ENCODE measurements around the gene UBB. TPM values are rescaled to one million over a fixed set of nuclear protein-coding genes. Genes with fewer than 3 reads are reported as not detected.
A peak's percentile ranks its signal among the peaks of the same experiment; 100 is the strongest.

Gene UBB
- total RNA-seq, 2 donors from 2014 or later, result 520 to 686 TPM

GRCh38 chr17:16374146-16374938 is 6.5 kb upstream of the UBB start:
- H3K4me3 ChIP-seq, result no peak overlapping the region
- DNase-seq (ENCODE audit: low spot score) (peak; percentile 31), ATAC-seq (ENCODE audit: insufficient number of reproducible peaks, low FRiP score, low read depth) (peak; percentile 95)
- H3K9me3 ChIP-seq, result no peaks in the 10 kb centered on the region
- no peak for TF ChIP-seq CTCF (IDR thresholded peaks at IDR 0.05)
- no peaks in the 10 kb centered on the region for H3K36me3 ChIP-seq
- H3K27ac ChIP-seq, result no peak overlapping the region
- H3K4me1 ChIP-seq (ENCODE audit: control insufficient read depth in 1 of 2, low read depth in 2 of 2), result peaks cover 10 to 12% of the 10 kb centered on the region in 2 donors
- H3K27me3 ChIP-seq (replicated peaks; ENCODE audit: insufficient read depth), result no peaks in the 10 kb centered on the region

GRCh38 chr17:16377941-16378341 is 3.0 kb upstream of the UBB start:
- Histone ChIP-seq H3K4me3 (no peak overlapping the region), H3K36me3 (peaks cover 6% of the 10 kb centered on the region), H3K27ac (peak overlapping the region in 1 of 2 donors; percentile 68), H3K27me3 (replicated peaks; ENCODE audit: insufficient read depth) (no peaks in the 10 kb centered on the region), H3K4me1 (ENCODE audit: control insufficient read depth in 1 of 2, low read depth in 2 of 2) (peaks cover 23 to 25% of the 10 kb centered on the region in 2 donors), H3K9me3 (no peaks in the 10 kb centered on the region)
- DNase-seq (ENCODE audit: low spot score) (no peak), ATAC-seq (ENCODE audit: insufficient number of reproducible peaks, low FRiP score, low read depth) (no peak)
- TF ChIP-seq CTCF (IDR thresholded peaks at IDR 0.05), result no peak

- H3K36me3 ChIP-seq, result peaks cover 7% of the 10 kb centered on the region
- H3K9me3 ChIP-seq, result no peaks in the 10 kb centered on the region
- no peak for DNase-seq (ENCODE audit: low spot score)
- peaks cover 30 to 33% of the 10 kb centered on the region in 2 donors for H3K4me1 ChIP-seq (ENCODE audit: control insufficient read depth in 1 of 2, low read depth in 2 of 2)
- no peak for TF ChIP-seq CTCF (IDR thresholded peaks at IDR 0.05)
- peak overlapping the region; percentile 14 to 68 for H3K27ac ChIP-seq
- H3K4me3 ChIP-seq, result no peak overlapping the region
- ATAC-seq (ENCODE audit: insufficient number of reproducible peaks, low FRiP score, low read depth), result no peak
- H3K27me3 ChIP-seq (replicated peaks; ENCODE audit: insufficient read depth), result no peaks in the 10 kb centered on the region
Measured at GRCh38 chr17:16378636-16379282, 2.1 kb upstream of the UBB start.

GRCh38 chr17:16379654-16380053 is 1.2 kb upstream of the UBB start:
- DNase-seq (ENCODE audit: low spot score) (no peak), ATAC-seq (ENCODE audit: insufficient number of reproducible peaks, low FRiP score, low read depth) (no peak)
- Histone ChIP-seq H3K4me3 (no peak overlapping the region), H3K9me3 (no peaks in the 10 kb centered on the region), H3K4me1 (ENCODE audit: control insufficient read depth in 1 of 2, low read depth in 2 of 2) (peaks cover 25 to 36% of the 10 kb centered on the region in 2 donors), H3K36me3 (peaks cover 7% of the 10 kb centered on the region), H3K27me3 (replicated peaks; ENCODE audit: insufficient read depth) (no peaks in the 10 kb centered on the region), H3K27ac (no peak overlapping the region)
- no peak for TF ChIP-seq CTCF (IDR thresholded peaks at IDR 0.05)

DNA sequence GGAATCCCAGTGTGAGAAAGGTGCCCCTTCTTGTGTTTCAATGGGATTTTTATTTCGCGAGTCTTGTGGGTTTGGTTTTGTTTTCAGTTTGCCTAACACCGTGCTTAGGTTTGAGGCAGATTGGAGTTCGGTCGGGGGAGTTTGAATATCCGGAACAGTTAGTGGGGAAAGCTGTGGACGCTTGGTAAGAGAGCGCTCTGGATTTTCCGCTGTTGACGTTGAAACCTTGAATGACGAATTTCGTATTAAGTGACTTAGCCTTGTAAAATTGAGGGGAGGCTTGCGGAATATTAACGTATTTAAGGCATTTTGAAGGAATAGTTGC is 567 bp downstream of the UBB start:
- Histone ChIP-seq H3K4me3 (peak overlapping the region; percentile 73), H3K4me1 (ENCODE audit: control insufficient read depth in 1 of 2, low read depth in 2 of 2) (peaks cover 24 to 30% of the 10 kb centered on the region in 2 donors), H3K36me3 (peaks cover 7% of the 10 kb centered on the region), H3K27me3 (replicated peaks; ENCODE audit: insufficient read depth) (no peaks in the 10 kb centered on the region), H3K9me3 (no peaks in the 10 kb centered on the region), H3K27ac (peak overlapping the region; percentile 81 to 93)
- no peak for TF ChIP-seq CTCF (IDR thresholded peaks at IDR 0.05)
- ATAC-seq (ENCODE audit: insufficient number of reproducible peaks, low FRiP score, low read depth) (no peak), DNase-seq (ENCODE audit: low spot score) (no peak)
